NOMO-1 (cell line): ENCODE measurements around the gene NUDT14.

ENCODE experiments used
- DNase-seq, 2 experiments: peaks; one replicate each; lab custom pipeline; 2025; ENCODE audit not compliant: unreplicated experiment in 2 of 2; lab: John Stamatoyannopoulos, UW

Gene NUDT14

DNA sequence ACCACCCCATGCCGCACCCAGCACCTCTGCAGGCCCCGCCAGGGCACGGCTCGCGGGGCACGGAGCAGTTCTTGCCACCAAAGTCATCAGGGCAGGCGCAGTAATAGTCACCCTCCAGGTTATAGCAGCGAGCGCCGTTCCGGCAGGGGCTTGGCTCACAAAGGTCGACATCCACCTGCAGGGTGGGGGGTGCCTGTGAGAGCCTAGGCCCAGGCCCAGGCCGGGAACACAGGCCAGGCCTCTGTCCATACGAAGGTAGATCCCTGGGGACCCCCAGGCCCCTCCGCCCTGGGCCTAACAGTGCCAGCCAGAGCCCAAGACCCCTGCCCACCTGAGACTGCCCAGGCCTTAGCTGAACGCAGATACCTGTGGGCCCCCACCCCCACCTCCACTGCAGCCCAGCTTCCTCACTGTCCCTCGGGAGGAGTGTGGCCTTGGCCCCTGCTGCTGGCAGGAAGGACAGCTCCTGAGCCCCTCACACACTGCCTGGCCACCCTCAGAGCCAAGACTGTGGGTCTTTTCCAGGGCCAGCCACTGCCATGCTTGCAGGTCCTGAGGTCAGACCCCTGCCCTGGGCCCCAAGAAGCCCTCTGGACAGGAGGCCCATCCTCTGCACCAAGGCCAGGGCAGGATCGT, 31.8 kb downstream of the NUDT14 start:
- no peak for DNase-seq

DNA sequence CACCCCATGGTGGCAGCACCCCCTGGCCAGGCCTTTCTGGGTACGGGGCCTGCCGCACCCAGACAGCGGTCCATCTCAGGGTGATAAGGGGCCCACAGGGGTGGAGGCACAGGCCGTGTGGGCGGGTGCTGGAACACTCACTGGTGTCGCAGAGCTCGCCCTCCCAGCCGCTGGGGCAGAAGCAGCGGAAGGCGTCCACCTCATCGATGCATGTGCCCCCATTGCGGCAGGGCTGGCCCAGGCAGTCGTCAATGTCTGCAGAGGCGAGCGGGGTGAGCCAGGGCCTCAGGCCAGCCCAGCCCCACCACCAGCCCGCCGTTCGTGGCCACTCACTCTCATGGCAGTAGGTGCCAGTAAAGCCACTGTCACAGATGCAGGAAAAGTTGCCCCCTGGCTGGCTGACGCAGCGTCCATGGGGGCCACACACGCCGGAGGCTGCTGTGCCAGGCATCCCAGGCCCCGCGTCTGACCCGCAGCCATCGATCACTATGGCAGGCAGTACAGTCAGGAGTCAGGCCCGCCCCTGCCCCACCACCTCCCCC, 32.4 kb downstream of the NUDT14 start:
- no peak for DNase-seq

DNA sequence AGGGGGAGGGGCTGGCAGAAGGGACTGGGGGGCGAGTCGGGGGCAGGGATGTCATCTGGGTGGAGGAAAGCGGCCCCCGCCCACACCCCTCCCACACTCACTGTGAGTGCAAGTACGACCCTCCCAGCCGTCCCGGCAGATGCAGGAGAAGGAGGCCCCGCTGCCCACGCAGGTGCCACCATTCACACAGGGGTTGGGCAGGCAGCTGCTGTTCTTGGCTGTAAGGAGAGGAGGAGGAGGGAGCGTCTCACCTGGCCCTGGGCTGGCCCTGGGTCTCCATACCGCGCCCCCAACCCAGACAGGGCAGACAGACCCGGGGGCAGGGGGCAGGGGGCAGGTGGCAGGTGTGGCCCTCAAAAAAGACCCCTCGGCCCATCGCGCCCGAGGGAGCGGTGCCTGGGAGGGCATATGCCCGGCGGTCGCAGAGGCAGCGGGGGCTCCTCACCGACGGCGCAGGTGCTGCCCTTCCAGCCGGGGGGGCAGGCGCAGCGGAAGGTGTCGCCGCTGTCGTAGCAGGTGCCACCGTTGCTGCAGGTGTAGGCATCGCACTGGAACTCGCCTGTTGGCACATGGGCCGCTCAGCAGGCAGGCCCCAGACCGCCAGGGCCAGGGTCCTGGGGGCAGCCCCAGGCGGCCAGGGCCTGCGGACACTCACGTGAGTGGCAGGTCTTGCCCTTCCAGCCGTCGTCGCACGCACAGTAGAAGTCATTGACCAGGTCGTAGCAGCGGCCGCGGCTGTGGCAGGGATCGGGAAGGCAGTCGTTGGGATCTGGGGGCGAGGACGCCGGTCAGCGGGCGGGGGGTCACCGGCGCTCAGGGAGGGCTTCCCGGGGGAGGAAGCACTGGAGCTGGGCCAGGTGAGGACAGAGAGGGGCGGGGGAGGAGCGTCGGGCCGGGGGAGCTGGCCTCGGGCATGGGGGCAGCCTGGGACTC, 33.2 kb downstream of the NUDT14 start:
- DNase-seq: no peak

DNA sequence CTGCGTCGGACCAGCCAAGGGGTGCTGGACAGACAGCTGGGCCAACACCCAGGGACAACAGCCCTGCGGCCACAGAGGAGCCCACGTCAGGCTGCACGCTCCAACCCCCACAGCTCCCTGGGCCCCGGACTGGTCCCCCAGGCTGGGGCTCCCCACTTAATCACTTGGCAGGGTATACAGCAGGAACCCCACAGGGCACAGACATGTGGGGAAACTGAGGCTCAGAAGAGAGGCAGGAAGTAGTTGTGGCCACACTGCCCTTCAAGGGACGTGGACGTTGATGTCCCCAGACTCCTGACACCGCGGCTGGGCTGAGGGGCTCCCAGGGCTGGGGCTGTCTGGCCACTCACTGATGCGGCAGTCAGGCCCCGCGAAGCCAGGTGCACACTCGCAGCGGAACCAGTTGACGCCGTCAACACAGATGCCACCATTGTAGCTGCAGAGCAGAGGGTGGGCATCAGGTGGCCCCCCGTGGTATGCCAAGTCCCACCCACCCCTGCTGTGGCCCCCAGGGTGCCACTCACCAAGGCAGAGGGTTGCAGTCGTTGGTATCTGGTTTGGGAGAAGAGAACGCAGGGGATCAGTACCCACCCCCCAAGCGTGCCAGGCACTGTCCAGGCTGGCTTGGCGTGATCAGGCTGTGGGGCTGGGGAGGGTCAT, 34.0 kb downstream of the NUDT14 start:
- no peak for DNase-seq

DNA sequence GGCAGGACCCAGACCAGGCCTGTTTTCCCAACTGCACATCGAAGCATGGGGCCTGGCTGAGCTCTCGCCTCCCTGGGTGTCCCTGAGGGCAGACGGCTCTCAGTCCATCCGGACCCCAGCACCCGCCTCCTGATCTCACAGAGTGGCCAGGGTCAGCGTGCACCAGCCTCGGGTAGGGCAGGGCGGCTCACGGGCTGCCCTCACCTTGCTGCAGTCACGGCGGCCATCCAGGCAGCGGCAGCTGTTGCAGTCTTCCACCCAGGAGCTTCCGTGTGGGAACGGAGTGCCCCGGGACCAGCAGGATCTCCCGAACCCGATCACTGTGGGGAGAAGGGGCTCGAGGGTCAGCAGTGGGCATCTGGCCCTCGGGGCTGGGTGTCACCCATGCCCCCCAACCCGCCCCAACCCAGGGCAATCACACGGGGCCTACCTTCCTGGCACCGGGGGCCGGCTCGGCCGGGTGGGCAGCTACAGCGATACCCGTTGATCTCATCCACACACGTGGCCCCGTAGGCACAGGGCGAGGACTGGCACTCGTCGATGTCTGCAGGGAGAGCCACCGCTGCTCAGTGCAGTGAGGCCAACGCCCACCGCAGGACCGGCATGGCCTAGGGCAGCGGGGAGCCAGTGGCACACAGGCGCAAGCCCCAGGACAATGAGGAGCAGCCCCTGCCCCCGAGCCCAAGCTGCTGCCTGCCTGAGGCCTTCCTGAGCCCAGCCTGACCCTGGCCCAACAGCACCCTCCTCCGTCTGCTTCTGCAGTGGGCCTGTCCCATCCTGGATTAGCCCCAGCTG, 34.7 kb downstream of the NUDT14 start:
- DNase-seq: no peak

DNA sequence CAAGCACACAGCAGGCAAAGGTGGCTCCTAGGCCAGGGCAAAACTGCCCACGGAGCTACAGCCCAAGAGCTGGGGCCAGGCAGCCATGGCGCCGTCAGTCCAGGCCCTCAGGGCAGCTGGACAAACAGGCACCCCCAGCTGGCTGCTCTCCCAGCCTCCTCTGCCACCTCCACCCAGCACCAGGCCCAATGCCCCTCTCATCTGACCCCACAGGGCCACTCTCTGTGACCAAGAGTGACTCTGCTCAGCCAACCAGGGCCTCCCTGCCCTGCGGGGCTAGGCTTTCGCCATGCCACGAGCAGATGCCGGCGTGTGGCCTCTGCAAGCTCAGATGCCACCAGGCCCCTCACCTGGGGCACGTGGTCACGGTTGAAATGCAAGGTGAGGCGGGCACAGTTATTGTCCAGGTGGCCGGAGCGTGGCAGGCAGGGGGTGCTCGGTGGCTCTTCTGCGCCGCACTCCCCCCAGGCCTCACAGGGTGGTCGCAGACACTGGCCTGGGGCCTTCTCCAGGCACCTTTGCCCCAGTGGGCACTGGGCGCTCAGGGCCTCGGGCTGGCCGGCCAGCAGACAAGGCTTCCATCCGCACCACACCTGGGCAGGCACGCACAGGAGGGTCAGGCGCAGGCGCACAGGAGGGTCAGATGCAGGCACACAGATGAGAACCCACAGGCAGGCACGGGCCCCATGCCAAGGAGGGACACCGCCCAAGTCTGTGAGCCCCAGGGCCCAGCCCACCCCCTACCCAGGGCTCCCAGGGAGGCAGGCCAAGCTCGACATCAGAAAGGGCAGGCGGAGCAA, 35.5 kb downstream of the NUDT14 start:
- no peak for DNase-seq

DNA sequence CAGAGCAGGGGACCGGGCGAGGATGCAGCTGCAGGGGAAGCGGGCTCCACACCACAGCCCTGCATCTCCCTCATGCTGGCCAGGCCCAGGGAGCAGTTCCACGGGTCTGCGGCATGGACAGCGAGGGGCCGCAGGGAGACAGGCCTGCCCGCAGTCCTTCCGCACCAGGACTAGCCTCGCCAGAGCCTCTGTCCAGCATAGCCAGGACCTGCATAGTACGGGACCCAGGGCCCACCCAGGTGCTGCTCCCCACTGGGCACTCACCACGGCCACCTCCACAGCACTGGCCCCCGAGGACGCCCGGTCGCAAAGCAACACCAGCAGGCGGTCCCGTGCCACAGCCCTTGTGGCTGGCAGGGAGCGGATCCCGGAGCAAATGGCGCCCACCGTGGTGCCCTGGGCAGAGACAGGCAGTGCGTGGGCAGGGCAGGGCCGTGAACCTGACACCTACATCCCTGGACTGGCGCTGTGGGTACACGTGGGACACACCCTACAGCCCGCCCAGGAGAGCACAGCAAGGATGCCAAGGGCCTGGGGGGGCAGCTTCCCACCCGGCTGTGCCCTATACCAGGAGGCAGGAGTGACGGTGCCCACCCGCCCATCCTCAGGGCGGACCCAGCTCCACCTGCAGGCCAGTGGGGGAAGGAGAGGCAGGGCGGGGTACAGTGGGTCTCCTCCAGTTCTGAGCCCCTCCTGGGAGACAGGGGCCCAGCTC, 36.3 kb downstream of the NUDT14 start:
- DNase-seq: no peak

DNA sequence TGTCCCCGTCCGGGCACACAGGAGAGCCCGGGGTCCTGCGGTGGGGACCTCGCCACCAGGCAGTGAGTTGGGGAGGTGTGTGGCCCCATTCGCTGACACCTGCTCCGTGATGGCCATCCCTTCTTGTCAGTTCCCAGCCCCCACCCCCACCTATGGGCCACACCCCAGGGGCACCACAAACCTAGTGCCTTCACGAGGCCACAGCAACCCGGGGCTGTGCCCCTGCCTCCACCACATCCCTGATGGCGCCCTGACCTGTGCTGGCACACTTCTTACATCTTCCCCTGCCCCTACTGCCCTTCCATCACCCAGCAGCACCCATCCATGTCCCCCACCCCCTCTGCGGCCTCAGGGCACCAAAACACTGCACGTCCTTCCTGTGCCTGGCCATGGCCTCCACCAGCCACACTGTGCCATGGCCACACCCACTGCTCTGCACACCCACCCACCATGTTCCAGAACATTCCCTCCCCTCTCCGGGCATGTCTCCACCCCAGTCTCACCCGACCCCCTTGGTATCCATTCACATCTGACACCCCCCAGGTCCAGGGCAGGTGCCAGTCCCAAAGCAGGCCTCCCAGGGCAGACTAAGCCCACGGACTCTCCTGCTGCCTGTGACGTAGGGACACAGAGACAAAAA, 37.0 kb downstream of the NUDT14 start:
- no peak for DNase-seq

DNA sequence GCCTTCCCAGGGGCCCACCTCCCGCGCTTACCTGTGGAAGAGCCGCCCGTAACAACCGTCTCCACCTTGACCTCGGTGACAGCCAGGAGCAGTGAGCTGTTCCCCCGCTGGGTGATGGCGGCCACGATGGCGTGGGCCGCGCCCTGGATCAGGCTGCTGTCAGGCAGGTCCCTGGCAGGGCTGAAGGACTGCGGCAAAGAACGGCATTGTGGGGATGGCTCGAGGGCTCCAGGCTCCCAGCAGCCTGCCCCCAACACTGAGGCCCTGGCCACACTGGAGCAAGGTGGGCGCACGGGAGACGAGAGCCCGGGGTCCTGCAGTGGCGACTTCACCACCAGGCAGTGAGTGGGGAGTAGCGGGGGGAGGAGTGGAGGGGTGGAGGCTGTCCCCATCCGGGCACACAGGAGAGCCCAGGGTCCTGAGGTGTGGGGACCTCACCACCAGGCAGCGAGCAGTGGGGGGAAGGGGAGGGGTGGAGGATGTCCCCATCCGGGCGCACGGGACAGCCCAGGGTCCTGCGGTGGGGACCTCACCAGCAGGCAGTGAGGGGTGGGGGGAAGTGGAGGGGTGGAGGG, 37.6 kb downstream of the NUDT14 start:
- no peak for DNase-seq

DNA sequence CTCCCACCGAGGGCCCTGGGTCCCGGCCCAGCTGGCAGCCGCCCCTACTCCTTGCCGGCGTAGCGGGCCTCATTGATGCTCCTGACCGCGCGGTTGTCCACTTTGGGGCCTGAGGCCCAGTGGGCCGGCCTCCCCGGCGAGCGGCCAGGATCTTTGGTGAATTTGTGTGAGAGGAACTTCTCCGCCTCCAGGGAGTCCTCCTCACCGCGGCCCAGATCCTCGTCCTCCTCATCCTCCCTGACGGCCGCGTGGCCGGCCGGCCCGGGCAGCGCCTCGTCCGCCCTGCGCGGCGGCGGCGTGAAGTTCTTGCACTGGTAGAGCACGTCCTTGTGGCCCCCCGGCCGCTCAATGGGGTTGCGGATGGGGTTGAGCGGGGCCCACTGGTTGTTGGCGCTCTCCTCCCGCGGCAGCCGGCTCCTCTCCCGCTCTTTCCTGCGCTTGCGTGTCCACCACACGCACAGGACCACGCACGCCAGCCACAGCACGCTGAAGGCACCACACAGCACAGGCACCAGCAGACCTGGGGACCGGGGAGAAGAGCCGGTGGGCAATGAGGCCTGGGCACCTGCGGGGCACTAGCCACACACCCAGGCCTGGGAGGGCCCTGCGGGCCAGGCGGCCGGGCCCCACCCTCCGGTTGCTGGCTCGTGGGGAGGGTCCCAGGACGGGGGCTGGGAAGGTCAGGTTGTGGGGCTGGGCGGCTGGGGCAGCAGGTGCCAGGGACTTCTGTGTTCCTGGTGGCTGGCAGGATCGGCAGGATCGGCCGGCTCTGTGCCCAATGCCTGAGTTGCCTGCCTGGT, 38.3 kb downstream of the NUDT14 start:
- DNase-seq: no peak

DNA sequence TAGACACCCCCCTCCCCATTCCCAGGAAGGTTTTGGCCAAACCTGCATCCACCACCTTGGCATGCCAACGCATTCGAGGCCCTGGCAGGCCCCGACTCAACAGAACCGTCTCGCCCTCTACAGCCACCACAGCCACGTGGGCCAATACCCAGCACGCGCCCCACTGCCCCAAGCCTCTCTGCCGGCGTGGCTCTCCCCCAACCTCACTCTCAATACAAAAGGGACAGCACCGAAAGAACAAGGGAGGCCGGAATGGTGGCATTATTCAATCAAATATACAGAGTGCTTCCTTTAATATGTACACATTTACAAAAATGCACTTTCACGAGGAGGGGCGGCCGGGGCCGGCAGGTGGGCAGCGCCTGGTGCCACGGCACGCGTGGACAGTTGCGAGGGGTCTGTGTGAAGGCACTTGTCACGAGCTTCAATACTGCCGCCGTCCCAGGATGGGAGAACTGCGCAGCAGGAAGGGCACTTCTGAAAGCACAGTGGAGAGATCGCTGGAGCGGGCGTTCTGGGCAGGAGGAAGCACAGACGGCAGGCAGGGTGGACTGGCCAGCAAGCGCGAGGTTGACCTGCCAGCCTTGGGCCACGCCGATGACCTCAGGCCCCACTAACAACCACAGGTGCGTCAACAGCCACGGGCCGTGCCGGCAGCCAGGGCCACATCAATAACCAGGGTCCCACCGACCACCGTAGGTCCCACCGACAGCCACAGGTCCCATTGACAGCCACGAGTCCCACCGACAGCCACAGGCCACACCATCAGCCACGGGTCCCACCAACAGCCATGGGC, 39.4 kb downstream of the NUDT14 start:
- DNase-seq: no peak

DNA sequence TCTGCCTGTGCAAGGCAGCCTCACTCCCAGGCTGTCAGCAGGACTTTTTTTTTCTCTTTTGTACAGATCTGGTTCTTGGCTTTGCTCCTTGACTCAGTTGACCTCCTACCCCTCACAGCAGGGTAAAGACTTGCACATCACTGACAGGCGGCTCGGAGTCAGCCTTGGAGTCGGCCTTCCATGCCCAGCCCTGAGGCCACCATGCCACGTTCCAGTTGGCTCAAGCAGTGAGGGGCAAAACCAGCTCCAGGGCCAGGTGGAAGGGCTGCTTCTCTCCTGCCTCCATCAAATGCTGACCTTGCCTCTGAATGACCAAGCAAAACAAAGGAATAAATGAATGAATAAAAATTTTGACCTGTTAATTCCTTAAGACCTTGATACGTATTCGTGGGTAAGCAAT, 40.1 kb downstream of the NUDT14 start:
- DNase-seq: no peak

DNA sequence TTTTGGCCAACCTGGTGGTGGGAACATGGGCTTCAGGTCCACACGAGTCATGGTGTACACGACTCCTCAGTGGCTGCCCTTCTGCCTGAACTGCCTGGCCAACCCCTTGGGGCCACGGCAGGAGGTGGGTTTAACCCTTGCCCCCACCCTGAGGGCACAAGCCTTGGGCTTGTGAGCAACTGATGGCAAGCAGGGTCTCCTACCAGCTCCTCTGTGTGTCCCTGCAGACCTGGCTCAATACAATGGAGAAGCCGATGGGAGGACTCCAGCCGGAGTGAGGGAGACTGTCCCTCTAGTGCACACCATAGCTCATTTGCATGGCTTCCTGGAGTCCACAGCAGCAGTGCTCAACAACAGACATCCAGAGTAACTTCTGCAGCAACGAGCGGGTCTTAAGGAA, 40.5 kb downstream of the NUDT14 start:
- no peak for DNase-seq

DNA sequence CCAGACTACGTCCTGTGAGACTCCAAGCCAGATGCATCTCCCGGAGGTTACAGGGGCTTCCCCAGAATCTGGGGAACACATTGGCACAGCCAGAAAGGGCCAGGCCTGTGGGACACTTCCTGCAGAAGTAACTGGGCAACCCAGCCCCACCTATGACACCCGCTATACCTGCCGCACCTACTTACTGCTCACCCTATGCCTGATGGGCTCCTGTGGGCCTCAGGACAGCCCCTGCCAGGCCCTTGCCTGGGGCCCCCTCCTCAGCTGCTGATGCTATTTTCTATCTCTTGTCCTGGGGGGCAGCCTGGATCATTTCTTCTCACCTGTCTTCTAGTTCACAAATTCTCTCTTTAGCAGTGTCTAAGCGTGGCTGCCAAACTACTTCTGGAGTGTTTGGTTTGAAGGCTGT, 41.3 kb downstream of the NUDT14 start:
- no peak for DNase-seq

DNA sequence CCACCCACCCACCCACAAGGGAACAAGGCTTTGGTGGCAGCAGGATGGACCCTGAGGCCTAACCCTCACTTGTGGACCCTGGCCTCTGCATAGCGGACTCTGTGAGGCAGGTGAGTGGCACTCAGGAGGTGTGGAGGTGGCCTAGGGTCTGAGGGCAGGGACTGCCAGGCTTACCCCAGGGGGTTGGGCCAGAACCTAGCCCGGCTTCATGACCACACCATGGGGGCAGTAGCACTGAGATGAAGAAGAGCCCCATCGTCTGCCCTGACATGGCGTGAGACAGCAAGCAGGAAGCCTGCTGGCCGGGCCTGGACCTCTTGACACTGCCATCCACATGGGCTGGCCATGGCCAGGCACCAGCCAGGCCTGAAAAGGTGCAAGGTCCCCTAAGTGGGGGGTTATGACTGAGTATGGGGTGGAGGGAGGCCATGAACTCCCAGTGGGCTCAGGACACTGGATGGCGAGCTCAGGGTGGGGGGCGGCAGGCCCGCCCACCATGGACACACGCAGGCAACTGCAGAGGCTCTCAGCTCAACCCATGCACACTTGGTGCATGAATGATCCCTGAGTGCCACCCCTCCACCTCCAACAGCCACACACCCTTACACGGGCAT, 41.8 kb downstream of the NUDT14 start:
- DNase-seq: no peak

DNA sequence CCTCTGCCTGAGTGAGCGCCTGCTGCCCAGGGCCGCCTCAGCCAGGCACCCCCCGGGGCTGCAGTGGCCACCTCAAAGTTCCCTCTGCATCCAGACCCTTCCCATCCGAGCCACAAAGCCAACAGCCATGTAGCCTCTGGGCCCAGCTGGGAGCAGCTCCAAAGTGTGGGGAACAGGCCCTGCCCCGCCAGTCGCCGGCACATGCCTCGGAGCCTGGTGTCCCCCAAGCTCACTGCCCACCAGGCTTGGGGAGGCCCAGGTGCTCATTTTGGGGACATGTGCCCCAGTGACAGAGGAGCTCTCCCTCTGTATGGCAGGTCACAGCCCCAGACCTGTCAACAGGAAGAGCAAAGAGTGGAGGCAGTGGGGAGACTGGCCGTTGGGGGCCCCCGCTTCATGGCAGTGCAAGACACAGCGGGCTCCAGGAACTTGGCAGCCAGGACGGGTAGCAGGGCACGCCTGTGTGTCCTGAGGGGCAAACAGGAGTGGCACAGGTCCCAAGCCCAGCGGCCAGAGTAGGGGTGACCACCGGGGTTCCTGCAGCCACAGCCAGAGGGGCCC, 42.5 kb downstream of the NUDT14 start:
- DNase-seq: no peak
